Femur (tissue), 1 donor: ENCODE results near the gene PCDHGA2.
"Not testable (repeated sequence)": the region's sequence is repeated elsewhere in the genome, so short reads cannot be mapped to it uniquely, and the experiment has no call there.

Source experiments
- DNase-seq: peaks from one replicate; pipeline ENCODE4 v3.0.0-alpha.2; 2017

Gene PCDHGA2

GRCh38 chr5:141349917-141350619, 11.5 kb downstream of the PCDHGA2 start, which contains the start of gene PCDHGB1:
Gene PCDHGB1, plus strand, starts transcription at chr5:141350099. Its CDS starts 162 bp downstream, at chr5:141350261.
- no peak for DNase-seq

- no peak for DNase-seq
These were observed 13.0 kb downstream of the PCDHGA2 start for GRCh38 chr5:141351591-141351990.

GRCh38 chr5:141354900-141355469, 16.4 kb downstream of the PCDHGA2 start, which contains the start of gene PCDHGA4:
Gene PCDHGA4, plus strand, starts transcription at chr5:141355021. Its CDS starts 87 bp downstream, at chr5:141355108.
- no peak for DNase-seq

GRCh38 chr5:141355641-141356040, 17.1 kb downstream of the PCDHGA2 start:
- DNase-seq = no peak

GRCh38 chr5:141356133-141356532, 17.6 kb downstream of the PCDHGA2 start:
- no peak for DNase-seq

- DNase-seq = no peak
These were observed 18.4 kb downstream of the PCDHGA2 start for GRCh38 chr5:141356950-141357349.

- DNase-seq = no peak
These were observed 21.3 kb downstream of the PCDHGA2 start, which contains the start of gene PCDHGB2 for GRCh38 chr5:141359790-141360426. Gene PCDHGB2, plus strand, starts transcription at chr5:141359994. Its CDS starts 142 bp downstream, at chr5:141360136.

- no peak for DNase-seq
These were observed 22.1 kb downstream of the PCDHGA2 start for GRCh38 chr5:141360685-141361084.

- no peak for DNase-seq
These were observed 24.2 kb downstream of the PCDHGA2 start for GRCh38 chr5:141362719-141363118.

GRCh38 chr5:141363952-141364660, 25.5 kb downstream of the PCDHGA2 start, which contains the start of gene PCDHGA5:
Gene PCDHGA5, plus strand, starts transcription at chr5:141364162. Its CDS starts 169 bp downstream, at chr5:141364331.
- no peak for DNase-seq

- no peak for DNase-seq
These were observed 27.7 kb downstream of the PCDHGA2 start for GRCh38 chr5:141366016-141366896.

GRCh38 chr5:141369994-141370848, 31.7 kb downstream of the PCDHGA2 start, which contains the start of gene PCDHGB3:
Gene PCDHGB3, plus strand, starts transcription at chr5:141370242. Its CDS starts 153 bp downstream, at chr5:141370395.
- no peak for DNase-seq

GRCh38 chr5:141371572-141372475, 33.3 kb downstream of the PCDHGA2 start:
- no peak for DNase-seq

- DNase-seq = no peak
These were observed 35.2 kb downstream of the PCDHGA2 start, which contains the start of gene PCDHGA6 for GRCh38 chr5:141373673-141374317. Gene PCDHGA6, plus strand, starts transcription at chr5:141373891. Its CDS starts 193 bp downstream, at chr5:141374084.

- DNase-seq = no peak
These were observed 36.1 kb downstream of the PCDHGA2 start for GRCh38 chr5:141374627-141375026.

GRCh38 chr5:141375444-141376155, 37.0 kb downstream of the PCDHGA2 start:
- DNase-seq = not testable (repeated sequence)

- no peak for DNase-seq
These were observed 44.1 kb downstream of the PCDHGA2 start, which contains the start of gene PCDHGA7 for GRCh38 chr5:141382469-141383294. Gene PCDHGA7, plus strand, starts transcription at chr5:141382742. Its CDS starts 158 bp downstream, at chr5:141382900.
